Measurements from ENCODE around the gene MEF2D.

Gene MEF2D

GRCh38 chr1:156435545-156436140 is 64.9 kb downstream of the MEF2D start:
- TF ChIP-seq NFIC (IDR thresholded peaks at IDR 0.05) (no peak), TAF1 (IDR thresholded peaks at IDR 0.05; ENCODE audit: low read depth) (no peak), CREB1 (IDR thresholded peaks at IDR 0.05; ENCODE audit: low read depth) (no peak), FOXM1 (IDR thresholded peaks at IDR 0.05; ENCODE audit: borderline replicate concordance, low read depth) (no peak), TCF12 (IDR thresholded peaks at IDR 0.05; ENCODE audit: low read depth) (no peak), TEAD4 (IDR thresholded peaks at IDR 0.05) (no peak), ZBTB7A (IDR thresholded peaks at IDR 0.05; ENCODE audit: low read depth) (no peak), USF1 (IDR thresholded peaks at IDR 0.05) (no peak), RAD21 (IDR thresholded peaks at IDR 0.05; ENCODE audit: low read depth) (no peak), EP300 (IDR thresholded peaks at IDR 0.05; ENCODE audit: borderline replicate concordance) (no peak), REST (IDR thresholded peaks at IDR 0.05; ENCODE audit: low read depth) (no peak), EGR1 (IDR thresholded peaks at IDR 0.05) (no peak), MAX (IDR thresholded peaks at IDR 0.05) (no peak), YY1 (IDR thresholded peaks at IDR 0.05; ENCODE audit: low read depth) (no peak)

- TF ChIP-seq RAD21 (IDR thresholded peaks at IDR 0.05; ENCODE audit: low read depth) (no peak), USF1 (IDR thresholded peaks at IDR 0.05) (no peak), EP300 (IDR thresholded peaks at IDR 0.05; ENCODE audit: borderline replicate concordance) (no peak), FOXM1 (IDR thresholded peaks at IDR 0.05; ENCODE audit: borderline replicate concordance, low read depth) (no peak), TAF1 (IDR thresholded peaks at IDR 0.05; ENCODE audit: low read depth) (no peak), NFIC (IDR thresholded peaks at IDR 0.05) (no peak), EGR1 (IDR thresholded peaks at IDR 0.05) (no peak)
Measured at GRCh38 chr1:156434989-156435544, 65.5 kb downstream of the MEF2D start.

- TF ChIP-seq YY1 (IDR thresholded peaks at IDR 0.05; ENCODE audit: low read depth) (no peak), TCF12 (IDR thresholded peaks at IDR 0.05; ENCODE audit: low read depth) (no peak), CREB1 (IDR thresholded peaks at IDR 0.05; ENCODE audit: low read depth) (no peak), RAD21 (IDR thresholded peaks at IDR 0.05; ENCODE audit: low read depth) (no peak), MAX (IDR thresholded peaks at IDR 0.05) (no peak), USF1 (IDR thresholded peaks at IDR 0.05) (no peak), ZBTB7A (IDR thresholded peaks at IDR 0.05; ENCODE audit: low read depth) (no peak), REST (IDR thresholded peaks at IDR 0.05; ENCODE audit: low read depth) (no peak), TEAD4 (IDR thresholded peaks at IDR 0.05) (no peak), EP300 (IDR thresholded peaks at IDR 0.05; ENCODE audit: borderline replicate concordance) (no peak), TAF1 (IDR thresholded peaks at IDR 0.05; ENCODE audit: low read depth) (no peak), FOXM1 (IDR thresholded peaks at IDR 0.05; ENCODE audit: borderline replicate concordance, low read depth) (no peak), CEBPB (IDR thresholded peaks at IDR 0.05) (no peak), NFIC (IDR thresholded peaks at IDR 0.05) (no peak), EGR1 (IDR thresholded peaks at IDR 0.05) (no peak)
Measured at GRCh38 chr1:156433602-156434001, 67.0 kb downstream of the MEF2D start.

GRCh38 chr1:156433032-156433431 is 67.5 kb downstream of the MEF2D start:
- no peak for TF ChIP-seq NFIC (IDR thresholded peaks at IDR 0.05)
- no peak for TF ChIP-seq RAD21 (IDR thresholded peaks at IDR 0.05; ENCODE audit: low read depth)
- no peak for TF ChIP-seq ZBTB7A (IDR thresholded peaks at IDR 0.05; ENCODE audit: low read depth)
- TF ChIP-seq EP300 (IDR thresholded peaks at IDR 0.05; ENCODE audit: borderline replicate concordance) = no peak
- no peak for TF ChIP-seq CREB1 (IDR thresholded peaks at IDR 0.05; ENCODE audit: low read depth)
- TF ChIP-seq REST (IDR thresholded peaks at IDR 0.05; ENCODE audit: low read depth) = no peak
- no peak for TF ChIP-seq YY1 (IDR thresholded peaks at IDR 0.05; ENCODE audit: low read depth)
- no peak for TF ChIP-seq TAF1 (IDR thresholded peaks at IDR 0.05; ENCODE audit: low read depth)
- TF ChIP-seq CEBPB (IDR thresholded peaks at IDR 0.05) = no peak
- TF ChIP-seq TEAD4 (IDR thresholded peaks at IDR 0.05) = no peak
- TF ChIP-seq USF1 (IDR thresholded peaks at IDR 0.05) = no peak
- no peak for TF ChIP-seq FOXM1 (IDR thresholded peaks at IDR 0.05; ENCODE audit: borderline replicate concordance, low read depth)
